KOPT-K1 (cell line): Measurements from ENCODE around the gene SSBP2.

ENCODE experiments used
- H3K27ac ChIP-seq: fragments of 200-600 bp; sonication (generic); 2 replicates; pipeline ENCODE4 v1.5.1; 2016; ENCODE audit warnings: antibody characterized with exemption, mild to moderate bottlenecking, low read depth, low read length; ENCODE audit not compliant: poor library complexity, severe bottlenecking
- H3K36me3 ChIP-seq: fragments of 200-600 bp; sonication (generic); 2 replicates; pipeline ENCODE4 v1.5.1; 2017; ENCODE audit warnings: antibody characterized with exemption, mild to moderate bottlenecking, low read length, moderate library complexity; ENCODE audit not compliant: insufficient read depth
- H3K9me3 ChIP-seq: fragments of 200-600 bp; sonication (generic); 2 replicates; pipeline ENCODE4 v1.5.1; 2017; ENCODE audit warnings: antibody characterized with exemption, low read length, mild to moderate bottlenecking; ENCODE audit not compliant: insufficient read depth, poor library complexity, severe bottlenecking

Gene SSBP2

DNA sequence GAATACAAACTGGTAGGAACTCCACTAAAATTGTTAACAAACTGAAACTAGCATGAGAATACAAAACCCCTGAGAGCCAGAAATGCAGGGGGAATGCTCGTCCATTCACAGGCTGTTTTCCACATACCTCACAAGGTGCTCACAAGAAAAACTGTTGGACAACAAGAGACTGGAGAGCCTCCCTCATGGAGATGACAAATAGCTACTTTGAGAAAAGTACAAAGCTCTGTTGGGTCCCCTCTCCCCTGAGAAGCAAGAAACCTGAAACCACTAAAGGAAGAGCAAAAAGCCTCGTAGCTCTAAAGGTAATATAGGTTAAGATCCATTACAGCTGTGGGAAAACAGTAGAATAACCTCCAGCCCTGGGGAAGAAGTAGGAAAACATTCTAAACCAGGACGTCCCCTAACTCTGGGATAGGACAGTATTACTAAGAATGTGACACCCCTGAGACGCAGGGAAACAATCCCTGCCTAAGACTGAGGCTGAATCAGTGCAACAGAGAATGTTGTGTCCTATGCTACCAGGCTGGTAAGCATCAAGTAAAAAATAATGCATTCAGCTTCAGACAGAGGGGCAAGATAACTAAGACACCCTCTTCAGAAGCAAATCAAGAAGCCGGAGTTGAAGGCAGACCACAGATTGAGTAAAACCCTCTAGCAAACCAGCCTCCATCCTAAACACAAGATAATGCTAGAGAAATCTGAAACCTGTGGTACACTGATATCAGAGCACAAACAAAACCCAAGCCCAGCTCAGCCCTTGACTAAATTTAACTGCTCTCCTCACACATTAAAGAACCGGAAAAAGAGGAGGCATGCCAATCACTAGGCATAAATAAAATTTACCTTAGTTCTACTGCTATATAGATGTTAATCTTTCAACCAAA is 160.2 kb downstream of the SSBP2 start:
- Histone ChIP-seq H3K36me3 (no peaks in the 10 kb centered on the region), H3K9me3 (no peaks in the 10 kb centered on the region), H3K27ac (peak overlapping the region; percentile 50)

- Histone ChIP-seq H3K36me3 (peaks cover 4% of the 10 kb centered on the region; the same call in 1 of the 2 replicates), H3K27ac (no peak overlapping the region)
Measured at GRCh38 chr5:81579262-81579924, 171.5 kb downstream of the SSBP2 start.

DNA sequence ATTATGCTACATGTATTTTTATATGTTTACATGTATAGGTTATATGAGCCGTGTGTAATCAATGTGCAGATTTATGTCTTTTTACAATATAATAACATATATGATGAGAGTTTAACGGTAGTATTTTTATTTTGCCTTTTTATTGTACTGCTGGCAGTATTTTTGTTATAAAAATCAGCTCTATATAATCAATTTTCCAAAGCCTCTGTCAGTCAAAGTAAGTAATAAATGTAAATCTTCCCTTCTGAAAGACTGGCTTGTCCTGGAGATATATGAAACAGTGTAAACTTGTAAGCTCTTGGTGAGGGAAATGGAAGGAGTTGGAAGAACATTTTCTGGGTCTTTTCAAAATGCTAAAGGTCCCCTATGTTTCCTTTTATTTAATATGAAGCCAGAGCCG is 173.8 kb downstream of the SSBP2 start:
- Histone ChIP-seq H3K27ac (no peak overlapping the region), H3K36me3 (peaks cover 11% of the 10 kb centered on the region; the same call in 1 of the 2 replicates), H3K9me3 (no peaks in the 10 kb centered on the region)

More at GRCh38 chr5:81579262-81579924, 171.5 kb downstream of the SSBP2 start:
- no peaks in the 10 kb centered on the region for H3K9me3 ChIP-seq

GRCh38 chr5:81575924-81576323 is 175.0 kb downstream of the SSBP2 start:
- no peaks in the 10 kb centered on the region for H3K9me3 ChIP-seq
- peaks cover 11% of the 10 kb centered on the region for H3K36me3 ChIP-seq
- H3K27ac ChIP-seq, result no peak overlapping the region

- Histone ChIP-seq H3K9me3 (peaks cover 16% of the 10 kb centered on the region), H3K36me3 (peaks cover 24% of the 10 kb centered on the region), H3K27ac (no peak overlapping the region)
Measured at GRCh38 chr5:81572201-81572600, 178.7 kb downstream of the SSBP2 start.

DNA sequence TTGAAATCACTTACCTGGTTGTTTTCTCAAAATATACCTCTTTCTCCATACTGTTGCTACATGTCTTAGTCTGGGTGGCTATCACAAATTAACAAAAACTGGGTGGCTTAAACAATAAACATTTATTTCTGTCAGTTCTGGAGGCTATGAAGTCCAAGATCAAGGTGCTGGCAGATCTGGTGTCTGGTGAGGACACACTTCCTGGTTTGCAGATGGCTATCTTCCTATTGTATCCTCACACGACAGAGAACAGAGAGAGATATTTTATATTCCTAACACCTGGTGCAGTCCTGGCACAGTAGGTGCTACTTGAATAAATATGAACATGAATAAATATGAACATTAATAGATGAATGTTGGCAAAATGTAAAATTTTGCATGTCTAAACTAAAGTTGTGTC is 192.7 kb downstream of the SSBP2 start:
- Histone ChIP-seq H3K27ac (no peak overlapping the region), H3K36me3 (no peaks in the 10 kb centered on the region), H3K9me3 (no peaks in the 10 kb centered on the region)

- Histone ChIP-seq H3K9me3 (no peaks in the 10 kb centered on the region), H3K36me3 (no peaks in the 10 kb centered on the region), H3K27ac (no peak overlapping the region)
Measured at GRCh38 chr5:81556809-81557208, 194.1 kb downstream of the SSBP2 start.

DNA sequence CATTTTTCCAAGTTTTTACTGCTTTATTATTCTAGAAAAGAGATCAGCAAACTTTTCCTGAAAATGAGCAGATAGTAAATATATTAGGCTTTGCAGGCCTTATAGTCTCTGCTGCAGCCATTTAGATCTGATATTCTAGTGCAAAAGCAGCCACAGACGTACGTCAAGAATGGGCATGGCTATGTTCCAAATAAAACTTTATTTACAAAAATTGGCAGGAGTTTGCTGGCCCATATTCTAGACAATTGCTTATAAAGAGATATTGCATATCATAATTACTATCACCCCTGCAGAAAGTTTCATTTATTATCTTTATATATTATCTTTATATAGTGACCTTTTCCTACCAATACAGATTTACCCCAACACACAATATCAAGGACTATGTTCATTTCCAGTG is 195.0 kb downstream of the SSBP2 start:
- Histone ChIP-seq H3K27ac (no peak overlapping the region), H3K9me3 (no peaks in the 10 kb centered on the region), H3K36me3 (peaks cover 2% of the 10 kb centered on the region; the same call in 1 of the 2 replicates)

- H3K36me3 ChIP-seq, result peaks cover 12% of the 10 kb centered on the region
- H3K27ac ChIP-seq, result no peak overlapping the region
- no peaks in the 10 kb centered on the region for H3K9me3 ChIP-seq
Measured at GRCh38 chr5:81554647-81555046, 196.2 kb downstream of the SSBP2 start.

DNA sequence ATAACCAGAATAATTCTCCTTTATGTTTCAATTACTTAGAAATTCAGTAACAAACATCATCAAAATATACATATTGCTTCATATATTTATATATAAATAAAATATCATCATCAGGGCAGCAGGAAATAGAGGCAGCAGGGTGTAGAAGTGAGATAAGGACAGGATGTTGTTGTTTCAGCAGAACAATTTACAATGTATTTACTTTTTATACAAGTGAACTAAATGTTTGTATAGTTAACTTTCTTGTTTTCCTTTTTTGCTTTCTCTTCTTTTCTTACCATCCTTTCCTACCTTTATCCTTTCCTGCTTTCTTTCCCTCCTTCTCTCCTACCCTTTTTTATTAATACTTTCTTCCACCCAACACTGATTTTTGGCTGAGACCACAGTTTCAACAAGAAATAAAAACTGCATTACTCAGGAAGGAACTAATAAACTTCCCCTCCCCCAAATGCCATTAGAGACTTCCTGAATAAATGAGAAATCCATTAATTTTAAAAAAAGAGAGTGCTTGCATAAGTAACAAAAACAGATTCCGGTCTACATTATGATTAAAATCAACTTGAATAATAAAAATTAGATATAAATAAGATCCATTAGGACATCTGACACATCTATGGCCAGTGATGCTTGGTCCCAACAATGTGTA is 197.2 kb downstream of the SSBP2 start:
- Histone ChIP-seq H3K27ac (no peak overlapping the region), H3K36me3 (peaks cover 19% of the 10 kb centered on the region), H3K9me3 (no peaks in the 10 kb centered on the region)

GRCh38 chr5:81552852-81553566 is 197.9 kb downstream of the SSBP2 start:
- peaks cover 19% of the 10 kb centered on the region for H3K36me3 ChIP-seq
- H3K27ac ChIP-seq, result no peak overlapping the region
- no peaks in the 10 kb centered on the region for H3K9me3 ChIP-seq

- Histone ChIP-seq H3K36me3 (peaks cover 31% of the 10 kb centered on the region), H3K27ac (no peak overlapping the region), H3K9me3 (no peaks in the 10 kb centered on the region)
Measured at GRCh38 chr5:81549123-81549522, 201.8 kb downstream of the SSBP2 start.

DNA sequence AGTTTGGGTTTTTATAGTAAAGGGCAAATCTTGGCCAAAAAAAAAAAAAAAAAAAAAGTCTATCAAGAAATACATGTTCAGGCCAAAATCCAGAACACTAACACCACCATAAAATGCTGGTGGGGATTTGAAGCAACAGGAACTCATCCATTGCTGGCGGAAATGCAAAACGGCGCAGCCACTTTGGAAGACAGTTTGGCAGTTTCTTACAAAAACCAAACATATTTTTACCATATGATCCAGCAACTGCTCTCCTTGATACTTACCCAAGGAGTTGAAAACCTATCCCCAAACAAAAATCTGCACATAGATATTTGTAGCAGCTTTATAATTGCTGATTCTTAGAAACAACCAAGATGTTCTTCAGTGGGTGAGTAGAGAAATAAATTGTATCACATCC is 203.9 kb downstream of the SSBP2 start:
- peaks cover 37% of the 10 kb centered on the region for H3K36me3 ChIP-seq
- H3K27ac ChIP-seq, result no peak overlapping the region
- H3K9me3 ChIP-seq, result no peaks in the 10 kb centered on the region

- H3K9me3 ChIP-seq, result no peaks in the 10 kb centered on the region
- H3K27ac ChIP-seq, result no peak overlapping the region
- H3K36me3 ChIP-seq, result peaks cover 35% of the 10 kb centered on the region
Measured at GRCh38 chr5:81545911-81546310, 205.0 kb downstream of the SSBP2 start.
